GDM1 (cell line): ENCODE results near the gene DEFB108B.
A peak's percentile ranks its signal among the peaks of the same experiment; 100 is the strongest.
"Not testable (repeated sequence)": the region's sequence is repeated elsewhere in the genome, so short reads cannot be mapped to it uniquely, and the experiment has no call there.

Experiments
- DNase-seq: peaks from one replicate; lab custom pipeline; 2025; lab: John Stamatoyannopoulos, UW

The DEFB108B gene

GRCh38 chr11:71821539-71821938 is 11.5 kb upstream of the DEFB108B start:
- DNase-seq = not testable (repeated sequence)

- DNase-seq = not testable (repeated sequence)
Measured at GRCh38 chr11:71829247-71829646, 3.8 kb upstream of the DEFB108B start.

- not testable (repeated sequence) for DNase-seq
Measured at GRCh38 chr11:71829686-71830085, 3.3 kb upstream of the DEFB108B start.

- DNase-seq = not testable (repeated sequence)
Measured at GRCh38 chr11:71842720-71843119, 9.7 kb downstream of the DEFB108B start.

GRCh38 chr11:71843355-71843754 is 10.4 kb downstream of the DEFB108B start:
- DNase-seq = not testable (repeated sequence)

GRCh38 chr11:71843858-71844257 is 10.9 kb downstream of the DEFB108B start:
- no peak for DNase-seq

- not testable (repeated sequence) for DNase-seq
Measured at GRCh38 chr11:71853895-71854294, 20.9 kb downstream of the DEFB108B start.

GRCh38 chr11:71855880-71856279 is 22.9 kb downstream of the DEFB108B start:
- DNase-seq = peak; percentile 25

GRCh38 chr11:71860835-71861234 is 27.8 kb downstream of the DEFB108B start:
- not testable (repeated sequence) for DNase-seq

- DNase-seq = peak; percentile 39
Measured at GRCh38 chr11:71863978-71864627, 31.1 kb downstream of the DEFB108B start.

GRCh38 chr11:71867209-71867608 is 34.2 kb downstream of the DEFB108B start:
- DNase-seq = not testable (repeated sequence)

- not testable (repeated sequence) for DNase-seq
Measured at GRCh38 chr11:71869931-71870330, 36.9 kb downstream of the DEFB108B start.

GRCh38 chr11:71870661-71871060 is 37.7 kb downstream of the DEFB108B start:
- DNase-seq = not testable (repeated sequence)

GRCh38 chr11:71876262-71876661 is 43.3 kb downstream of the DEFB108B start:
- not testable (repeated sequence) for DNase-seq

GRCh38 chr11:71878059-71878458 is 45.1 kb downstream of the DEFB108B start, which contains the start of gene DEFB131B:
DEFB131B (plus strand) TSS chr11:71878453; CDS start chr11:71878453, 0 bp downstream.
- not testable (repeated sequence) for DNase-seq

GRCh38 chr11:71885806-71886205 is 52.8 kb downstream of the DEFB108B start:
- not testable (repeated sequence) for DNase-seq
